Measurements from ENCODE around the gene PGLYRP2.

PGLYRP2 gene

GRCh38 chr19:15432018-15432494 lies 47.2 kb downstream of the PGLYRP2 start:
- 1% methylated on average over 44 of the region's 44 CpGs for WGBS, 2 experiments
- peaks cover 10% of the 10 kb centered on the region for H3K4me1 ChIP-seq (ENCODE audit: control insufficient read depth, insufficient read depth, low read length)
- H3K4me3 ChIP-seq (ENCODE audit: insufficient read depth, low read depth, low read length) = peak overlapping the region; percentile 77
- no peak overlapping the region for H3K27ac ChIP-seq (ENCODE audit: insufficient read depth, low read depth, low read length, poor library complexity, severe bottlenecking)
- peaks cover 4% of the 10 kb centered on the region for H3K36me3 ChIP-seq (ENCODE audit: control insufficient read depth, insufficient read depth, low read length)
- no peaks in the 10 kb centered on the region for H3K27me3 ChIP-seq (ENCODE audit: control insufficient read depth, insufficient read depth, low read length, poor library complexity, severe bottlenecking)
- H3K9me3 ChIP-seq (ENCODE audit: control insufficient read depth, low read length) = no peaks in the 10 kb centered on the region

- peak overlapping the region; percentile 77 for H3K4me3 ChIP-seq (ENCODE audit: insufficient read depth, low read depth, low read length)
- 41% methylated on average over 7 of the region's 7 CpGs for WGBS, 2 experiments
These were observed 47.8 kb downstream of the PGLYRP2 start for GRCh38 chr19:15431396-15432017.

GRCh38 chr19:15430526-15431120 lies 48.7 kb downstream of the PGLYRP2 start:
- Histone ChIP-seq H3K27me3 (ENCODE audit: control insufficient read depth, insufficient read depth, low read length, poor library complexity, severe bottlenecking) (no peaks in the 10 kb centered on the region), H3K9me3 (ENCODE audit: control insufficient read depth, low read length) (no peaks in the 10 kb centered on the region), H3K36me3 (ENCODE audit: control insufficient read depth, insufficient read depth, low read length) (peaks cover 15% of the 10 kb centered on the region), H3K4me1 (ENCODE audit: control insufficient read depth, insufficient read depth, low read length) (peaks cover 10% of the 10 kb centered on the region), H3K27ac (ENCODE audit: insufficient read depth, low read depth, low read length, poor library complexity, severe bottlenecking) (no peak overlapping the region), H3K4me3 (ENCODE audit: insufficient read depth, low read depth, low read length) (no peak overlapping the region)
- WGBS, 2 experiments = 91 to 94% methylated on average over 10 of the region's 10 CpGs

More at GRCh38 chr19:15431396-15432017, 47.8 kb downstream of the PGLYRP2 start:
- Histone ChIP-seq H3K36me3 (ENCODE audit: control insufficient read depth, insufficient read depth, low read length) (peaks cover 9% of the 10 kb centered on the region), H3K9me3 (ENCODE audit: control insufficient read depth, low read length) (no peaks in the 10 kb centered on the region), H3K27me3 (ENCODE audit: control insufficient read depth, insufficient read depth, low read length, poor library complexity, severe bottlenecking) (no peaks in the 10 kb centered on the region), H3K27ac (ENCODE audit: insufficient read depth, low read depth, low read length, poor library complexity, severe bottlenecking) (no peak overlapping the region), H3K4me1 (ENCODE audit: control insufficient read depth, insufficient read depth, low read length) (peaks cover 10% of the 10 kb centered on the region)

GRCh38 chr19:15429825-15430467 lies 49.4 kb downstream of the PGLYRP2 start:
- no peaks in the 10 kb centered on the region for H3K9me3 ChIP-seq (ENCODE audit: control insufficient read depth, low read length)
- H3K36me3 ChIP-seq (ENCODE audit: control insufficient read depth, insufficient read depth, low read length) = peaks cover 15% of the 10 kb centered on the region
- no peak overlapping the region for H3K4me3 ChIP-seq (ENCODE audit: insufficient read depth, low read depth, low read length)
- H3K27me3 ChIP-seq (ENCODE audit: control insufficient read depth, insufficient read depth, low read length, poor library complexity, severe bottlenecking) = no peaks in the 10 kb centered on the region
- no peak overlapping the region for H3K27ac ChIP-seq (ENCODE audit: insufficient read depth, low read depth, low read length, poor library complexity, severe bottlenecking)
- peaks cover 10% of the 10 kb centered on the region for H3K4me1 ChIP-seq (ENCODE audit: control insufficient read depth, insufficient read depth, low read length)
- 89 to 91% methylated on average over 24 of the region's 24 CpGs for WGBS, 2 experiments

- no peaks in the 10 kb centered on the region for H3K27me3 ChIP-seq (ENCODE audit: control insufficient read depth, insufficient read depth, low read length, poor library complexity, severe bottlenecking)
- no peaks in the 10 kb centered on the region for H3K9me3 ChIP-seq (ENCODE audit: control insufficient read depth, low read length)
- no peak overlapping the region for H3K4me3 ChIP-seq (ENCODE audit: insufficient read depth, low read depth, low read length)
- no peak overlapping the region for H3K27ac ChIP-seq (ENCODE audit: insufficient read depth, low read depth, low read length, poor library complexity, severe bottlenecking)
- H3K4me1 ChIP-seq (ENCODE audit: control insufficient read depth, insufficient read depth, low read length) = peaks cover 10% of the 10 kb centered on the region
- WGBS, 2 experiments = 94% methylated on average over 22 of the region's 22 CpGs
- H3K36me3 ChIP-seq (ENCODE audit: control insufficient read depth, insufficient read depth, low read length) = peaks cover 22% of the 10 kb centered on the region
These were observed 50.1 kb downstream of the PGLYRP2 start for GRCh38 chr19:15428956-15429824.

GRCh38 chr19:15427991-15428471 lies 51.3 kb downstream of the PGLYRP2 start:
- WGBS, 2 experiments = 97% methylated on average over 35 of the region's 35 CpGs
- no peak overlapping the region for H3K4me3 ChIP-seq (ENCODE audit: insufficient read depth, low read depth, low read length)
- peaks cover 33% of the 10 kb centered on the region for H3K36me3 ChIP-seq (ENCODE audit: control insufficient read depth, insufficient read depth, low read length)
- H3K4me1 ChIP-seq (ENCODE audit: control insufficient read depth, insufficient read depth, low read length) = peaks cover 10% of the 10 kb centered on the region
- H3K27ac ChIP-seq (ENCODE audit: insufficient read depth, low read depth, low read length, poor library complexity, severe bottlenecking) = no peak overlapping the region
- H3K9me3 ChIP-seq (ENCODE audit: control insufficient read depth, low read length) = no peaks in the 10 kb centered on the region
- no peaks in the 10 kb centered on the region for H3K27me3 ChIP-seq (ENCODE audit: control insufficient read depth, insufficient read depth, low read length, poor library complexity, severe bottlenecking)

- Histone ChIP-seq H3K9me3 (ENCODE audit: control insufficient read depth, low read length) (no peaks in the 10 kb centered on the region), H3K4me1 (ENCODE audit: control insufficient read depth, insufficient read depth, low read length) (peaks cover 10% of the 10 kb centered on the region), H3K27ac (ENCODE audit: insufficient read depth, low read depth, low read length, poor library complexity, severe bottlenecking) (no peak overlapping the region), H3K27me3 (ENCODE audit: control insufficient read depth, insufficient read depth, low read length, poor library complexity, severe bottlenecking) (no peaks in the 10 kb centered on the region), H3K36me3 (ENCODE audit: control insufficient read depth, insufficient read depth, low read length) (peaks cover 40% of the 10 kb centered on the region), H3K4me3 (ENCODE audit: insufficient read depth, low read depth, low read length) (no peak overlapping the region)
- 96 to 97% methylated on average over 25 of the region's 25 CpGs for WGBS, 2 experiments
These were observed 52.0 kb downstream of the PGLYRP2 start for GRCh38 chr19:15427350-15427700.

- peaks cover 10% of the 10 kb centered on the region for H3K4me1 ChIP-seq (ENCODE audit: control insufficient read depth, insufficient read depth, low read length)
- no peak overlapping the region for H3K4me3 ChIP-seq (ENCODE audit: insufficient read depth, low read depth, low read length)
- H3K9me3 ChIP-seq (ENCODE audit: control insufficient read depth, low read length) = no peaks in the 10 kb centered on the region
- H3K27ac ChIP-seq (ENCODE audit: insufficient read depth, low read depth, low read length, poor library complexity, severe bottlenecking) = no peak overlapping the region
- peaks cover 41% of the 10 kb centered on the region for H3K36me3 ChIP-seq (ENCODE audit: control insufficient read depth, insufficient read depth, low read length)
- 94% methylated on average over 16 of the region's 16 CpGs for WGBS, 2 experiments
- no peaks in the 10 kb centered on the region for H3K27me3 ChIP-seq (ENCODE audit: control insufficient read depth, insufficient read depth, low read length, poor library complexity, severe bottlenecking)
These were observed 52.6 kb downstream of the PGLYRP2 start for GRCh38 chr19:15426485-15427349.

GRCh38 chr19:15425321-15425950 lies 53.9 kb downstream of the PGLYRP2 start:
- Histone ChIP-seq H3K9me3 (ENCODE audit: control insufficient read depth, low read length) (no peaks in the 10 kb centered on the region), H3K4me1 (ENCODE audit: control insufficient read depth, insufficient read depth, low read length) (no peaks in the 10 kb centered on the region), H3K27ac (ENCODE audit: insufficient read depth, low read depth, low read length, poor library complexity, severe bottlenecking) (no peak overlapping the region), H3K4me3 (ENCODE audit: insufficient read depth, low read depth, low read length) (no peak overlapping the region), H3K36me3 (ENCODE audit: control insufficient read depth, insufficient read depth, low read length) (peaks cover 41% of the 10 kb centered on the region), H3K27me3 (ENCODE audit: control insufficient read depth, insufficient read depth, low read length, poor library complexity, severe bottlenecking) (no peaks in the 10 kb centered on the region)
- 93 to 95% methylated on average over 25 to 34 of the region's 36 CpGs for WGBS, 2 experiments

All from ectodermal cell (in vitro differentiated cells).